WERI-Rb-1 (cell line): ENCODE measurements around the gene VPS13D.

ENCODE experiments used
- DNase-seq: peaks from one replicate; pipeline ENCODE4 v3.0.0-alpha.2; 2020
- H3K27ac ChIP-seq: fragments of 250-450 bp; sonication (Bioruptor Pico); 2 replicates; pipeline ENCODE4 v1.5.1; 2020; ENCODE audit warnings: mild to moderate bottlenecking, moderate library complexity
- H3K27me3 ChIP-seq: fragments of 250-450 bp; sonication (Bioruptor Pico); 2 replicates; pipeline ENCODE4 v1.5.1; 2021; ENCODE audit warnings: mild to moderate bottlenecking, low read depth, moderate library complexity; ENCODE audit not compliant: insufficient read depth, severe bottlenecking
- H3K36me3 ChIP-seq: fragments of 250-450 bp; sonication (Bioruptor Pico); 2 replicates; pipeline ENCODE4 v1.5.1; 2020; ENCODE audit warnings: mild to moderate bottlenecking, moderate library complexity
- H3K4me3 ChIP-seq: 2 replicates; pipeline ENCODE4 v1.5.1; 2011; ENCODE audit warnings: low read depth, mild to moderate bottlenecking, control low read depth, low read length
- H3K9me3 ChIP-seq: fragments of 250-450 bp; sonication (Bioruptor Pico); 2 replicates; pipeline ENCODE4 v1.5.1; 2021; ENCODE audit warnings: mild to moderate bottlenecking, moderate library complexity; ENCODE audit not compliant: severe bottlenecking
- CTCF ChIP-seq: IDR thresholded peaks from 2 replicates; pipeline ENCODE4 v1.5.1; 2011; ENCODE audit warnings: low read depth, mild to moderate bottlenecking, control low read depth, inconsistent platforms, low read length

The VPS13D gene

GRCh38 chr1:12422488-12422887, 192.7 kb downstream of the VPS13D start:
- Histone ChIP-seq H3K4me3 (no peak overlapping the region), H3K27ac (no peak overlapping the region), H3K36me3 (no peaks in the 10 kb centered on the region), H3K9me3 (no peaks in the 10 kb centered on the region), H3K27me3 (no peaks in the 10 kb centered on the region)
- DNase-seq = no peak
- no peak for TF ChIP-seq CTCF

GRCh38 chr1:12424087-12424529, 194.3 kb downstream of the VPS13D start:
- no peak for DNase-seq
- H3K27me3 ChIP-seq = no peaks in the 10 kb centered on the region
- no peaks in the 10 kb centered on the region for H3K9me3 ChIP-seq
- TF ChIP-seq CTCF = no peak
- no peak overlapping the region for H3K4me3 ChIP-seq
- no peaks in the 10 kb centered on the region for H3K36me3 ChIP-seq
- H3K27ac ChIP-seq = no peak overlapping the region

- Histone ChIP-seq H3K36me3 (no peaks in the 10 kb centered on the region), H3K4me3 (no peak overlapping the region), H3K27me3 (no peaks in the 10 kb centered on the region), H3K27ac (no peak overlapping the region), H3K9me3 (no peaks in the 10 kb centered on the region)
- no peak for TF ChIP-seq CTCF
- no peak for DNase-seq
Measured at GRCh38 chr1:12424793-12425192, 195.0 kb downstream of the VPS13D start.

- no peak for TF ChIP-seq CTCF
- Histone ChIP-seq H3K27me3 (no peaks in the 10 kb centered on the region), H3K4me3 (no peak overlapping the region), H3K36me3 (no peaks in the 10 kb centered on the region), H3K27ac (no peak overlapping the region), H3K9me3 (no peaks in the 10 kb centered on the region)
- DNase-seq = no peak
Measured at GRCh38 chr1:12426030-12426429, 196.2 kb downstream of the VPS13D start.

- H3K4me3 ChIP-seq = no peak overlapping the region
- no peak overlapping the region for H3K27ac ChIP-seq
- no peaks in the 10 kb centered on the region for H3K9me3 ChIP-seq
- no peaks in the 10 kb centered on the region for H3K36me3 ChIP-seq
- H3K27me3 ChIP-seq = no peaks in the 10 kb centered on the region
- no peak for DNase-seq
- TF ChIP-seq CTCF = no peak
Measured at GRCh38 chr1:12428334-12428733, 198.5 kb downstream of the VPS13D start.

- Histone ChIP-seq H3K36me3 (no peaks in the 10 kb centered on the region), H3K27ac (no peak overlapping the region), H3K4me3 (no peak overlapping the region), H3K27me3 (no peaks in the 10 kb centered on the region), H3K9me3 (no peaks in the 10 kb centered on the region)
- DNase-seq = no peak
- TF ChIP-seq CTCF = no peak
Measured at GRCh38 chr1:12430525-12430924, 200.7 kb downstream of the VPS13D start.
